ENCODE measurements around the gene ZNF555. TPM values are rescaled to one million over a fixed set of nuclear protein-coding genes. Genes with fewer than 3 reads are reported as not detected.

Gene ZNF555
- total RNA-seq, 2 experiments from 2014 or later: 2.3 to 2.4 TPM

GRCh38 chr19:2798733-2799132 is 42.5 kb upstream of the ZNF555 start:
- no peaks in the 10 kb centered on the region for H3K9me3 ChIP-seq (ENCODE audit: control insufficient read depth in 1 of 2, insufficient read depth in 1 of 2, low read length in 2 of 2)
- no peaks in the 10 kb centered on the region for H3K4me1 ChIP-seq (ENCODE audit: insufficient read depth, low read length)
- no peak overlapping the region for H3K27ac Mint-ChIP-seq
- H3K4me3 Mint-ChIP-seq: no peak overlapping the region
- ChIA-PET POLR2A (no interaction called here), CTCF (no interaction called here)
- DNase-seq (no peak), ATAC-seq (ENCODE audit: poor library complexity) (no peak)
- no peaks in the 10 kb centered on the region for H3K27me3 Mint-ChIP-seq
- TF ChIP-seq CTCF (IDR thresholded peaks at IDR 0.05): no peak
- intact Hi-C loops (cut with DNase I, micrococcal nuclease): loop anchor here in 1 of 2 experiments (10.0 kb wide), 1 partner anchor 316 kb away; no protein-coding TSS in a partner anchor
- no peaks in the 10 kb centered on the region for H3K27me3 ChIP-seq (ENCODE audit: control insufficient read depth in 1 of 2, insufficient read depth in 2 of 2, low read length in 2 of 2)
- H3K4me3 ChIP-seq (ENCODE audit: low read length): no peak overlapping the region
- peaks cover 32% of the 10 kb centered on the region for H3K36me3 ChIP-seq (ENCODE audit: insufficient read depth, low read length)
- H3K9me3 Mint-ChIP-seq: no peaks in the 10 kb centered on the region
- H3K36me3 Mint-ChIP-seq (ENCODE audit: low read depth): peaks cover 36% of the 10 kb centered on the region
- no peaks in the 10 kb centered on the region for H3K4me1 Mint-ChIP-seq (ENCODE audit: low read depth)
- H3K27ac ChIP-seq (ENCODE audit: low read depth in 1 of 2, low read length in 2 of 2): no peak overlapping the region

GRCh38 chr19:2799273-2800020 is 41.8 kb upstream of the ZNF555 start:
- Mint-ChIP-seq H3K4me1 (ENCODE audit: low read depth) (no peaks in the 10 kb centered on the region), H3K36me3 (ENCODE audit: low read depth) (peaks cover 41% of the 10 kb centered on the region), H3K9me3 (no peaks in the 10 kb centered on the region), H3K27me3 (no peaks in the 10 kb centered on the region), H3K4me3 (no peak overlapping the region), H3K27ac (no peak overlapping the region)
- no peak for TF ChIP-seq CTCF (IDR thresholded peaks at IDR 0.05)
- ChIA-PET CTCF (no interaction called here), POLR2A (no interaction called here)
- Histone ChIP-seq H3K4me3 (ENCODE audit: low read length) (no peak overlapping the region), H3K27ac (ENCODE audit: low read depth in 1 of 2, low read length in 2 of 2) (no peak overlapping the region), H3K4me1 (ENCODE audit: insufficient read depth, low read length) (no peaks in the 10 kb centered on the region), H3K36me3 (ENCODE audit: insufficient read depth, low read length) (peaks cover 32% of the 10 kb centered on the region), H3K27me3 (ENCODE audit: control insufficient read depth in 1 of 2, insufficient read depth in 2 of 2, low read length in 2 of 2) (no peaks in the 10 kb centered on the region), H3K9me3 (ENCODE audit: control insufficient read depth in 1 of 2, insufficient read depth in 1 of 2, low read length in 2 of 2) (no peaks in the 10 kb centered on the region)
- DNase-seq (no peak), ATAC-seq (ENCODE audit: poor library complexity) (no peak)
- intact Hi-C loops (cut with DNase I, micrococcal nuclease): loop anchor here in 1 of 2 experiments (10.0 kb wide), 1 partner anchor 315 kb away; no protein-coding TSS in a partner anchor

- Histone ChIP-seq H3K27ac (ENCODE audit: low read depth in 1 of 2, low read length in 2 of 2) (no peak overlapping the region), H3K4me3 (ENCODE audit: low read length) (no peak overlapping the region), H3K27me3 (ENCODE audit: control insufficient read depth in 1 of 2, insufficient read depth in 2 of 2, low read length in 2 of 2) (no peaks in the 10 kb centered on the region), H3K9me3 (ENCODE audit: control insufficient read depth in 1 of 2, insufficient read depth in 1 of 2, low read length in 2 of 2) (no peaks in the 10 kb centered on the region), H3K36me3 (ENCODE audit: insufficient read depth, low read length) (peaks cover 34% of the 10 kb centered on the region), H3K4me1 (ENCODE audit: insufficient read depth, low read length) (no peaks in the 10 kb centered on the region)
- intact Hi-C loops (cut with DNase I, micrococcal nuclease): no loop called here
- DNase-seq (no peak), ATAC-seq (ENCODE audit: poor library complexity) (no peak)
- Mint-ChIP-seq H3K36me3 (ENCODE audit: low read depth) (peaks cover 40% of the 10 kb centered on the region), H3K4me3 (no peak overlapping the region), H3K27me3 (no peaks in the 10 kb centered on the region), H3K4me1 (ENCODE audit: low read depth) (no peaks in the 10 kb centered on the region), H3K27ac (no peak overlapping the region), H3K9me3 (no peaks in the 10 kb centered on the region)
- ChIA-PET CTCF (no interaction called here), POLR2A (no interaction called here)
- TF ChIP-seq CTCF (IDR thresholded peaks at IDR 0.05): no peak
Measured at GRCh38 chr19:2800506-2800905, 40.8 kb upstream of the ZNF555 start.
